GM12878 (cell line): Measurements from ENCODE around the gene MAP6D1. TPM values are rescaled to one million over a fixed set of nuclear protein-coding genes. Genes with fewer than 3 reads are reported as not detected.

Experiments
- ATAC-seq: fragments of 200-7000 bp; cut with Tn5 transposase; 3 replicates; pipeline ENCODE4 v1.9.1; 2020; ENCODE audit warnings: mild to moderate bottlenecking, moderate library complexity
- BruUV-seq: library from RNA; stranded (reverse); fragments of 400-500 nt; replicated peaks from 2 replicates; lab custom pipeline; 2021; lab: Mats Ljungman, UMichigan
- CTCF ChIA-PET: fragments of 300-600 bp; sonication (Branson Sonifier 250); formaldehyde crosslinking; extraction: SDS; loops from one replicate; lab custom pipeline; 2021; ENCODE audit warnings: inconsistent platforms; lab: Yijun Ruan, JAX
- POLR2A ChIA-PET: fragments of 350-600 bp; formaldehyde crosslinking; extraction: SDS; loops from one replicate; lab custom pipeline; 2021; ENCODE audit warnings: inconsistent platforms; lab: Charles Lee
- RAD21 ChIA-PET: fragments of 300-600 bp; sonication (Branson Sonifier 250); formaldehyde crosslinking; loops from one replicate; lab custom pipeline; 2023; ENCODE audit warnings: antibody characterized with exemption; ENCODE audit not compliant: unreplicated experiment; lab: Charles Lee
- SMC1A ChIA-PET: fragments of 300-600 bp; sonication (Branson Sonifier 250); formaldehyde crosslinking; loops from one replicate; lab custom pipeline; 2023; ENCODE audit not compliant: unreplicated experiment, uncharacterized antibody; lab: Charles Lee
- DNase-seq: peaks from one replicate; pipeline ENCODE4 v3.0.0-alpha.2; 2011; ENCODE audit warnings: low read depth, low spot score
- FAIRE-seq: peaks from 3 replicates; lab custom pipeline; 2011; peaks lifted over from hg19 to GRCh38; lab: Jason Lieb, UNC
- H2AFZ ChIP-seq: 2 replicates; pipeline ENCODE4 v1.6.0; 2011; ENCODE audit warnings: low read depth, low read length, control low read depth; ENCODE audit not compliant: control insufficient read depth
- H3K27ac ChIP-seq: 2 replicates; pipeline ENCODE4 v1.5.1; 2011; ENCODE audit warnings: control low read depth; ENCODE audit not compliant: control insufficient read depth, insufficient read depth
- H3K27me3 ChIP-seq, 2 experiments: replicated peaks in 1 of 2; 2 replicates each; pipeline versions ENCODE4 v1.6.0 to v1.6.1; 2011; ENCODE audit warnings: low read length in 1 of 2; ENCODE audit not compliant: control insufficient read depth in 2 of 2, insufficient read depth in 2 of 2
- H3K36me3 ChIP-seq, 2 experiments: 2 replicates each; pipeline ENCODE4 v1.5.1; 2011; ENCODE audit warnings: low read length in 1 of 2; ENCODE audit not compliant: control insufficient read depth in 2 of 2, insufficient read depth in 2 of 2
- H3K4me1 ChIP-seq: 2 replicates; pipeline ENCODE4 v1.6.1; 2011; ENCODE audit warnings: mild to moderate bottlenecking, low read length, moderate library complexity, mixed read lengths; ENCODE audit not compliant: control insufficient read depth, insufficient read depth
- H3K4me2 ChIP-seq: 2 replicates; pipeline ENCODE4 v1.6.0; 2011; ENCODE audit warnings: control low read depth; ENCODE audit not compliant: control insufficient read depth, insufficient read depth
- H3K4me3 ChIP-seq: fragments of 200-600 bp; sonication (generic); 2 replicates; pipeline ENCODE4 v1.5.1; 2016
- H3K79me2 ChIP-seq: 2 replicates; pipeline ENCODE4 v1.6.0; 2011; ENCODE audit warnings: low read length; ENCODE audit not compliant: control insufficient read depth, insufficient read depth
- H3K9ac ChIP-seq: 2 replicates; pipeline ENCODE4 v1.8.0; 2011; ENCODE audit warnings: low read length, control low read depth, mixed read lengths; ENCODE audit not compliant: control insufficient read depth, insufficient read depth
- H3K9me3 ChIP-seq: replicated peaks from 3 replicates; pipeline ENCODE4 v1.5.1; 2011; ENCODE audit warnings: mild to moderate bottlenecking, low read length; ENCODE audit not compliant: control insufficient read depth, insufficient read depth
- H4K20me1 ChIP-seq: 2 replicates; pipeline ENCODE4 v1.6.0; 2011; ENCODE audit not compliant: control insufficient read depth, insufficient read depth
- HDAC2 ChIP-seq: fragments of 200-600 bp; sonication (generic); IDR thresholded peaks from 2 replicates; pipeline ENCODE4 v1.6.1; 2017
- ZBED1 ChIP-seq: IDR thresholded peaks from 2 replicates; pipeline ENCODE4 v1.6.1; 2016; ENCODE audit warnings: borderline replicate concordance
- ZNF622 ChIP-seq: fragments of 450-650 bp; IDR thresholded peaks from 2 replicates; pipeline ENCODE4 v1.6.1; 2017; ENCODE audit warnings: mild to moderate bottlenecking, inconsistent platforms
- WGBS: methylation state at CpG from one replicate; pipeline ENCODE4 v1.1.6; 2016; ENCODE audit warnings: low lambda C conversion rate; ENCODE audit not compliant: insufficient replicate concordance, insufficient coverage; ENCODE audit errors: missing lambda C conversion rate; 5-methylcytosine and 5-hydroxymethylcytosine counted together
- in situ Hi-C: fragments of 300-500 bp; cut with MboI; formaldehyde crosslinking; loops from 9 replicates; pipeline ENCODE4 v1.14.3; 2018; ENCODE audit warnings: mixed read lengths
- intact Hi-C: fragments of 100-400 bp; cut with micrococcal nuclease; formaldehyde crosslinking; loops from one replicate; pipeline ENCODE4 v1.14.2; 2022; ENCODE audit not compliant: unreplicated experiment
- polyA plus RNA-seq, 11 experiments: library from polyadenylated mRNA; depleted of rRNA in 4 of 11; unstranded in 6 of 11; stranded (reverse) in 5 of 11; fragments of >200 nt; fragmentation: Nextera tagmentation in 4 of 11; fragmentation: Illumina TruSeq in 1 of 11; extraction: Ambion mirVana in 4 of 11; extraction: Trizol in 1 of 11; gene quantifications; 1 replicate in 1 of 11; 2 replicates in 10 of 11; pipeline versions ENCODE4 v1.2.1 to v1.2.3, GENCODE V29; 2011 to 2016; ENCODE audit warnings: inconsistent platforms in 2 of 11, missing spikeins in 2 of 11, low read depth in 1 of 11
- total RNA-seq, 4 experiments: library from RNA; depleted of rRNA in 3 of 4; stranded (reverse); fragments of >200 nt in 3 of 4; fragmentation: Illumina TruSeq in 1 of 4; extraction: Trizol in 1 of 4; gene quantifications; 2 replicates each; pipeline versions ENCODE4 v1.2.1 to v1.2.3, GENCODE V29; 2013 to 2021
- TF ChIP-seq, protein P1 (sequence below): IDR thresholded peaks from 2 replicates; pipeline ENCODE4 v1.6.1; 2012; ENCODE audit warnings: low read depth, low read length, improper control_type of control experiment
- TF ChIP-seq, protein P2 (sequence below): fragments of 450-650 bp; IDR thresholded peaks from 2 replicates; pipeline ENCODE4 v1.6.1; 2017; ENCODE audit warnings: mild to moderate bottlenecking, moderate library complexity

The MAP6D1 gene
- total and polyA plus RNA-seq, 10 of the 15 experiments (the other 5 are each of a cell fraction or from before 2014, with no cell fraction given), result 0.50 to 2.2 (median 1.2) TPM; not detected in 3

DNA sequence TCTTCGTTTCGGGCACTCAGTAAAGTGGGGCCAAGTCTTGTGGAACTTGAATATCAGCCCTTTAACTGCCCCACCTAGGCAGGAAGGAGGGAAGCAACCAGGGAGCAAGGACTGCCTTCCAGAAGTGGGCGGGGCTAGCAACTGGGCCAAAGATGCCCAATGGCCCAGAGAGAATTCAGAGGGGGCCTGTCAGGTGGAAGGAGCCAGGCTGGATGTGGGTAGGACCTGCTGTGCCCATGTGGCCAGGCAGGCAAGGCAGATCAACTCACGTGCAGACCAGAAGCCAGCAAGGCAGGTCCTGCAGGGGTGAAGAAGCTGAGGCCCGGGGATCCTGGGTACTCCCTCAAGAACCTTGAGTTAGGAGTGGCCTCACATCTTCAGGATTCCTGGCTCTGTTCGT lies 5.5 kb downstream of the MAP6D1 start:
- FAIRE-seq (no peak), DNase-seq (no peak), ATAC-seq (no peak)
- ChIA-PET POLR2A (interaction anchor here (0.5 kb wide), 1 partner anchor 24 kb away, joined by 4 read pairs; no protein-coding TSS in a partner anchor), CTCF (no interaction called here), SMC1A (no interaction called here), RAD21 (no interaction called here)
- H2AFZ ChIP-seq, result no peak overlapping the region
- H3K27ac ChIP-seq, result no peak overlapping the region
- no peak overlapping the region for H3K4me3 ChIP-seq
- 66% methylated on average over 6 of the region's 6 CpGs for WGBS
- no peak overlapping the region for H3K9ac ChIP-seq
- no peaks in the 10 kb centered on the region for H3K9me3 ChIP-seq
- TF ChIP-seq ZBED1, result no peak
- TF ChIP-seq, protein P1, sequence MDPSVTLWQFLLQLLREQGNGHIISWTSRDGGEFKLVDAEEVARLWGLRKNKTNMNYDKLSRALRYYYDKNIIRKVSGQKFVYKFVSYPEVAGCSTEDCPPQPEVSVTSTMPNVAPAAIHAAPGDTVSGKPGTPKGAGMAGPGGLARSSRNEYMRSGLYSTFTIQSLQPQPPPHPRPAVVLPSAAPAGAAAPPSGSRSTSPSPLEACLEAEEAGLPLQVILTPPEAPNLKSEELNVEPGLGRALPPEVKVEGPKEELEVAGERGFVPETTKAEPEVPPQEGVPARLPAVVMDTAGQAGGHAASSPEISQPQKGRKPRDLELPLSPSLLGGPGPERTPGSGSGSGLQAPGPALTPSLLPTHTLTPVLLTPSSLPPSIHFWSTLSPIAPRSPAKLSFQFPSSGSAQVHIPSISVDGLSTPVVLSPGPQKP, result no peak
- TF ChIP-seq, protein P2, sequence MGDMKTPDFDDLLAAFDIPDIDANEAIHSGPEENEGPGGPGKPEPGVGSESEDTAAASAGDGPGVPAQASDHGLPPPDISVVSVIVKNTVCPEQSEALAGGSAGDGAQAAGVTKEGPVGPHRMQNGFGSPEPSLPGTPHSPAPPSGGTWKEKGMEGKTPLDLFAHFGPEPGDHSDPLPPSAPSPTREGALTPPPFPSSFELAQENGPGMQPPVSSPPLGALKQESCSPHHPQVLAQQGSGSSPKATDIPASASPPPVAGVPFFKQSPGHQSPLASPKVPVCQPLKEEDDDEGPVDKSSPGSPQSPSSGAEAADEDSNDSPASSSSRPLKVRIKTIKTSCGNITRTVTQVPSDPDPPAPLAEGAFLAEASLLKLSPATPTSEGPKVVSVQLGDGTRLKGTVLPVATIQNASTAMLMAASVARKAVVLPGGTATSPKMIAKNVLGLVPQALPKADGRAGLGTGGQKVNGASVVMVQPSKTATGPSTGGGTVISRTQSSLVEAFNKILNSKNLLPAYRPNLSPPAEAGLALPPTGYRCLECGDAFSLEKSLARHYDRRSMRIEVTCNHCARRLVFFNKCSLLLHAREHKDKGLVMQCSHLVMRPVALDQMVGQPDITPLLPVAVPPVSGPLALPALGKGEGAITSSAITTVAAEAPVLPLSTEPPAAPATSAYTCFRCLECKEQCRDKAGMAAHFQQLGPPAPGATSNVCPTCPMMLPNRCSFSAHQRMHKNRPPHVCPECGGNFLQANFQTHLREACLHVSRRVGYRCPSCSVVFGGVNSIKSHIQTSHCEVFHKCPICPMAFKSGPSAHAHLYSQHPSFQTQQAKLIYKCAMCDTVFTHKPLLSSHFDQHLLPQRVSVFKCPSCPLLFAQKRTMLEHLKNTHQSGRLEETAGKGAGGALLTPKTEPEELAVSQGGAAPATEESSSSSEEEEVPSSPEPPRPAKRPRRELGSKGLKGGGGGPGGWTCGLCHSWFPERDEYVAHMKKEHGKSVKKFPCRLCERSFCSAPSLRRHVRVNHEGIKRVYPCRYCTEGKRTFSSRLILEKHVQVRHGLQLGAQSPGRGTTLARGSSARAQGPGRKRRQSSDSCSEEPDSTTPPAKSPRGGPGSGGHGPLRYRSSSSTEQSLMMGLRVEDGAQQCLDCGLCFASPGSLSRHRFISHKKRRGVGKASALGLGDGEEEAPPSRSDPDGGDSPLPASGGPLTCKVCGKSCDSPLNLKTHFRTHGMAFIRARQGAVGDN, result no peak
- TF ChIP-seq ZNF622, result no peak
- no peak for TF ChIP-seq HDAC2
- no peaks in the 10 kb centered on the region for H4K20me1 ChIP-seq
- H3K4me1 ChIP-seq, result peaks cover 21% of the 10 kb centered on the region
- no peaks in the 10 kb centered on the region for H3K27me3 ChIP-seq
- H3K36me3 ChIP-seq, result no peaks in the 10 kb centered on the region; a peak in 2 of 4 replicates
- no TSS peak for BruUV-seq
- H3K79me2 ChIP-seq, result no peaks in the 10 kb centered on the region
- in situ Hi-C loops, result no loop called here
- H3K4me2 ChIP-seq, result no peak overlapping the region
- intact Hi-C loops, result no loop called here
